CD14-positive monocyte (primary cell): Measurements from ENCODE around the gene SSBP3. TPM values are rescaled to one million over a fixed set of nuclear protein-coding genes. Genes with fewer than 3 reads are reported as not detected.

Experiments used
- DNase-seq, 3 donors: peaks; one replicate each; pipeline ENCODE4 v3.0.0-alpha.2; 2011 to 2022
- H2AFZ ChIP-seq: 2 replicates; pipeline ENCODE4 v1.6.0; 2012; ENCODE audit warnings: mild to moderate bottlenecking, low read depth, low read length, inconsistent platforms; ENCODE audit not compliant: insufficient read depth, poor library complexity, severe bottlenecking
- H3K27ac ChIP-seq, 2 donors: 1 replicate in 1 of 2; 2 replicates in 1 of 2; pipeline ENCODE4 v1.5.1; 2012 to 2013; ENCODE audit warnings: low read length in 2 of 2, control low read depth in 1 of 2, inconsistent platforms in 1 of 2, low read depth in 1 of 2, mild to moderate bottlenecking in 1 of 2
- H3K27me3 ChIP-seq, 2 donors: one replicate each; pipeline versions ENCODE4 v1.6.0 to v1.6.1; 2011 to 2013; ENCODE audit warnings: low read length in 2 of 2; ENCODE audit not compliant: control insufficient read depth in 2 of 2, insufficient read depth in 2 of 2
- H3K36me3 ChIP-seq, 2 donors: replicated peaks in 1 of 2; 1 replicate in 1 of 2; 2 replicates in 1 of 2; pipeline versions ENCODE4 v1.5.1 to v1.6.1; 2012 to 2013; ENCODE audit warnings: low read length in 2 of 2, control low read depth in 1 of 2, inconsistent platforms in 1 of 2, mild to moderate bottlenecking in 1 of 2; ENCODE audit not compliant: insufficient read depth in 2 of 2, control insufficient read depth in 1 of 2
- H3K4me1 ChIP-seq, 2 donors: 1 replicate in 1 of 2; 2 replicates in 1 of 2; pipeline versions ENCODE4 v1.5.1 to v1.6.1; 2012 to 2013; ENCODE audit warnings: low read length in 2 of 2, control low read depth in 1 of 2, inconsistent platforms in 1 of 2, mild to moderate bottlenecking in 1 of 2, moderate library complexity in 1 of 2; ENCODE audit not compliant: insufficient read depth in 2 of 2, control insufficient read depth in 1 of 2
- H3K4me2 ChIP-seq: replicated peaks from 2 replicates; pipeline ENCODE3; 2012; ENCODE audit warnings: low read length, moderate library complexity, mild to moderate bottlenecking; ENCODE audit not compliant: poor library complexity, severe bottlenecking; ENCODE audit errors: extremely low read depth
- H3K4me3 ChIP-seq, 3 experiments: fragments of 200-600 bp in 1 of 3; sonication (generic) in 1 of 3; replicated peaks in 1 of 3; 1 replicate in 2 of 3; 2 replicates in 1 of 3; pipeline ENCODE4 v1.5.1; 2011 to 2013; ENCODE audit warnings: low read length in 3 of 3, mild to moderate bottlenecking in 3 of 3, control low read depth in 2 of 3, low read depth in 2 of 3, inconsistent platforms in 1 of 3, moderate library complexity in 1 of 3
- H3K79me2 ChIP-seq: 2 replicates; pipeline ENCODE4 v1.6.0; 2012; ENCODE audit warnings: mild to moderate bottlenecking, control low read depth, inconsistent platforms, low read length, moderate library complexity; ENCODE audit not compliant: insufficient read depth
- H3K9ac ChIP-seq: 2 replicates; pipeline ENCODE4 v1.6.0; 2017; ENCODE audit warnings: low read length, mild to moderate bottlenecking; ENCODE audit not compliant: insufficient read depth, poor library complexity, severe bottlenecking
- H3K9me3 ChIP-seq, 2 donors: replicated peaks in 1 of 2; 1 replicate in 1 of 2; 2 replicates in 1 of 2; pipeline versions ENCODE4 v1.5.1 to v1.6.1; 2012 to 2013; ENCODE audit warnings: low read length in 2 of 2, control low read depth in 1 of 2; ENCODE audit not compliant: control insufficient read depth in 1 of 2, insufficient read depth in 1 of 2
- H4K20me1 ChIP-seq: 2 replicates; pipeline ENCODE4 v1.6.0; 2012; ENCODE audit warnings: mild to moderate bottlenecking, low read length, control low read depth, moderate library complexity; ENCODE audit not compliant: insufficient read depth
- H3K27ac Mint-ChIP-seq, 7 donors: one replicate each; pipeline ENCODE4 v1.8.0; 2020; ENCODE audit warnings: mild to moderate bottlenecking in 7 of 7, mixed read lengths in 7 of 7, moderate library complexity in 6 of 7, inconsistent platforms in 2 of 7
- H3K27me3 Mint-ChIP-seq, 3 donors: one replicate each; pipeline ENCODE4 v1.8.0; 2021 to 2022; ENCODE audit warnings: low read depth in 3 of 3, mild to moderate bottlenecking in 3 of 3, mixed read lengths in 3 of 3, moderate library complexity in 3 of 3, inconsistent platforms in 1 of 3
- H3K36me3 Mint-ChIP-seq, 2 donors: one replicate each; pipeline ENCODE4 v1.8.0; 2020; ENCODE audit warnings: mixed read lengths in 2 of 2, inconsistent platforms in 1 of 2, mild to moderate bottlenecking in 1 of 2
- H3K4me1 Mint-ChIP-seq: one replicate; pipeline ENCODE4 v1.8.0; 2020; ENCODE audit warnings: mild to moderate bottlenecking, mixed read lengths
- H3K4me3 Mint-ChIP-seq, 2 donors: one replicate each; pipeline ENCODE4 v1.8.0; 2020; ENCODE audit warnings: mild to moderate bottlenecking in 2 of 2, mixed read lengths in 2 of 2, moderate library complexity in 1 of 2
- H3K9me3 Mint-ChIP-seq, 7 donors: one replicate each; pipeline ENCODE4 v1.8.0; 2020 to 2022; ENCODE audit warnings: mixed read lengths in 7 of 7, mild to moderate bottlenecking in 6 of 7, moderate library complexity in 6 of 7, inconsistent platforms in 2 of 7
- CTCF ChIP-seq: fragments of 200-600 bp; IDR thresholded peaks from one replicate; pipeline ENCODE4 v1.8.0; 2022; ENCODE audit warnings: antibody characterized with exemption, mild to moderate bottlenecking
- WGBS: methylation state at CpG from one replicate; pipeline ENCODE4 v1.1.5; 2013; ENCODE audit warnings: missing lambda C conversion rate; ENCODE audit not compliant: insufficient coverage; 5-methylcytosine and 5-hydroxymethylcytosine counted together
- intact Hi-C, 2 donors: fragments of 100-400 bp; cut with micrococcal nuclease; formaldehyde crosslinking; loops; one replicate each; pipeline versions ENCODE4 v1.15.0 to v1.15.1; 2023
- polyA plus RNA-seq, 3 donors: library from polyadenylated mRNA; depleted of rRNA in 1 of 3; unstranded in 2 of 3; stranded (reverse) in 1 of 3; fragments of 300-500 nt in 2 of 3; fragments of >200 nt in 1 of 3; fragmentation: Illumina TruSeq in 2 of 3; gene quantifications; 1 replicate in 2 of 3; 2 replicates in 1 of 3; pipeline ENCODE4 v1.2.3, GENCODE V29; 2012 to 2021

Gene SSBP3
- polyA plus RNA-seq, 3 donors = 4.1 to 30.7 (median 4.3) TPM

GRCh38 chr1:54342742-54343687, 63.2 kb downstream of the SSBP3 start:
- H3K4me3 Mint-ChIP-seq = no peak overlapping the region

More at GRCh38 chr1:54342742-54343687, 63.2 kb downstream of the SSBP3 start:
- no peak overlapping the region for H3K9ac ChIP-seq
- WGBS = over 99% methylated on average over 22 of the region's 26 CpGs
- intact Hi-C loops = no loop called here
- no peaks in the 10 kb centered on the region for H3K79me2 ChIP-seq
- peak overlapping the region in 2 of 7 donors; percentile 23 to 33 for H3K27ac Mint-ChIP-seq
- H3K9me3 ChIP-seq = no peaks in the 10 kb centered on the region
- peaks cover 0 to 7% of the 10 kb centered on the region in 2 donors for H3K36me3 ChIP-seq
- no peaks in the 10 kb centered on the region for H3K27me3 ChIP-seq
- peaks cover 12 to 13% of the 10 kb centered on the region in 2 donors for H3K36me3 Mint-ChIP-seq
- no peak overlapping the region for H2AFZ ChIP-seq
- H3K4me3 ChIP-seq = no peak overlapping the region
- no peak overlapping the region for H3K27ac ChIP-seq
- no peak for DNase-seq
- peaks cover 37% of the 10 kb centered on the region for H4K20me1 ChIP-seq
- peaks cover 12% of the 10 kb centered on the region for H3K4me1 Mint-ChIP-seq
- no peaks in the 10 kb centered on the region for H3K4me1 ChIP-seq
- no peak overlapping the region for H3K4me2 ChIP-seq
- H3K27me3 Mint-ChIP-seq = peaks cover 0 to 1% (median 0%) of the 10 kb centered on the region in 3 donors
- H3K9me3 Mint-ChIP-seq = peaks cover 0 to 2% (median 0%) of the 10 kb centered on the region in 7 donors
- TF ChIP-seq CTCF = no peak
